GM19463 (cell line): Measurements from ENCODE around the gene PAPSS2.
"Not testable (repeated sequence)": the region's sequence is repeated elsewhere in the genome, so short reads cannot be mapped to it uniquely, and the experiment has no call there.

Experiments used
- ATAC-seq: cut with Tn5 transposase; IDR thresholded peaks from one replicate; pipeline ENCODE4 v1.9.1; 2021; ENCODE audit warnings: mild to moderate bottlenecking, moderate library complexity; ENCODE audit not compliant: unreplicated experiment

PAPSS2 gene

GRCh38 chr10:87742992-87743610, 83.4 kb downstream of the PAPSS2 start:
- not testable (repeated sequence) for ATAC-seq

GRCh38 chr10:87744606-87745005, 84.9 kb downstream of the PAPSS2 start:
- no peak for ATAC-seq

GRCh38 chr10:87746911-87747310, 87.2 kb downstream of the PAPSS2 start:
- ATAC-seq = no peak

GRCh38 chr10:87748244-87748643, 88.6 kb downstream of the PAPSS2 start:
- ATAC-seq = not testable (repeated sequence)

GRCh38 chr10:87750001-87750671, 90.5 kb downstream of the PAPSS2 start:
- no peak for ATAC-seq

- ATAC-seq = no peak
Measured at GRCh38 chr10:87750817-87751216, 91.1 kb downstream of the PAPSS2 start.

- ATAC-seq = no peak
Measured at GRCh38 chr10:87751274-87751673, 91.6 kb downstream of the PAPSS2 start.

- ATAC-seq = no peak
Measured at GRCh38 chr10:87752566-87752965, 92.9 kb downstream of the PAPSS2 start.

- ATAC-seq = no peak
Measured at GRCh38 chr10:87753995-87754866, 94.6 kb downstream of the PAPSS2 start.

GRCh38 chr10:87757685-87758084, 98.0 kb downstream of the PAPSS2 start:
- ATAC-seq = no peak

- no peak for ATAC-seq
Measured at GRCh38 chr10:87759551-87759950, 99.9 kb downstream of the PAPSS2 start.

GRCh38 chr10:87760195-87760905, 100.7 kb downstream of the PAPSS2 start:
- no peak for ATAC-seq

- ATAC-seq = no peak
Measured at GRCh38 chr10:87761153-87761552, 101.5 kb downstream of the PAPSS2 start.

- peak; percentile 88 for ATAC-seq
Measured at GRCh38 chr10:87761892-87762291, 102.2 kb downstream of the PAPSS2 start.

- no peak for ATAC-seq
Measured at GRCh38 chr10:87763086-87763861, 103.6 kb downstream of the PAPSS2 start.

- no peak for ATAC-seq
Measured at GRCh38 chr10:87764072-87764934, 104.6 kb downstream of the PAPSS2 start.

- ATAC-seq = no peak
Measured at GRCh38 chr10:87765666-87766376, 106.1 kb downstream of the PAPSS2 start.

GRCh38 chr10:87767253-87767652, 107.6 kb downstream of the PAPSS2 start:
- no peak for ATAC-seq
